Bronchial epithelial cell (primary cell): ENCODE data around the gene SHROOM3. TPM values are rescaled to one million over a fixed set of nuclear protein-coding genes. Genes with fewer than 3 reads are reported as not detected.

Experiments
- DNase-seq: peaks from one replicate; pipeline ENCODE4 v3.0.0-alpha.2; 2010; ENCODE audit warnings: low read depth
- FAIRE-seq: peaks from 2 replicates; lab custom pipeline; 2011; peaks lifted over from hg19 to GRCh38; lab: Jason Lieb, UNC
- H3K27me3 ChIP-seq: 2 replicates; pipeline ENCODE4 v1.5.1; 2011; ENCODE audit warnings: low read length; ENCODE audit not compliant: control insufficient read depth, insufficient read depth
- H3K36me3 ChIP-seq: 2 replicates; pipeline ENCODE4 v1.5.1; 2011; ENCODE audit warnings: low read length; ENCODE audit not compliant: control insufficient read depth, insufficient read depth
- H3K4me3 ChIP-seq: 2 replicates; pipeline ENCODE4 v1.5.1; 2011; ENCODE audit warnings: mild to moderate bottlenecking, low read depth, low read length, control low read depth
- total RNA-seq: library from RNA; depleted of rRNA; stranded (reverse); fragments of >200 nt; gene quantifications from 2 replicates; pipeline ENCODE4 v1.2.1, GENCODE V29; 2014
- TF ChIP-seq, protein P1 (sequence below): IDR thresholded peaks from 2 replicates; pipeline ENCODE4 v1.5.1; 2011; ENCODE audit warnings: mild to moderate bottlenecking, moderate library complexity, low read length, control low read depth, inconsistent platforms; ENCODE audit not compliant: insufficient read depth, severe bottlenecking

Gene SHROOM3
- total RNA-seq, 1 donor from 2014 or later, result 6.3 TPM

DNA sequence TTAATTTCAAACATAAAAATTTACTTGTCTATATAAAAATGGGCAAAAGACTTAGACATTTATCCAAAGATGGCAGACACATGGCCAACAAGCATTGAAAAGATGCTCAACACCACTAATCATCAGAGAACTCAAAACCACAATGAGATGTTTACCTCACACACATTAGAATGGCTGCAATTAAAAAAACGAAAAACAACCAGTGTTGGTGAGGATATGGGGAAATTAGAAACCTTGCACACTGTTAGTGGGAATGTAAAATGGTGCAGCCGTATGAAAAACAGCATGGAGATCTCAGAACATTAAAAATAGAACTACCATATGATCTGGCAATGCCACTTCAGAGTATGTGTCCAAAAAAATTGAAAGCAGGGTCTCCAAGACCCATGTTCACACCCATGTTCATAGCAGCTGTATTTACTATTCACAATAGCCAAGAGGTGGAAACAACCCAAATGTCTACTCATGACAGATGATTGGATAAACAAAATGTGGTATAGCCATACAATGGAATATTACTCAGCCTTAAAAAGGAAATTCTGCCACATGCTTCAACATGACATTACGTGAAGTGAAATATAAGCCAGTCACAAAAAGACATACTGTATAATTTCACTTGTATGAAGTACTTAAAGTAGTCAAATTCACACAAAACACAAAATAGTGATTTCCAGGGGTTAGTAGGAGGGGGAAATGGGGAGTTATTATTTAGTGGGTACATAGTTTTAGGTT is 316.7 kb downstream of the SHROOM3 start:
- Histone ChIP-seq H3K36me3 (peaks cover 3% of the 10 kb centered on the region), H3K4me3 (no peak overlapping the region), H3K27me3 (no peaks in the 10 kb centered on the region)
- FAIRE-seq, result no peak
- TF ChIP-seq, protein P1, sequence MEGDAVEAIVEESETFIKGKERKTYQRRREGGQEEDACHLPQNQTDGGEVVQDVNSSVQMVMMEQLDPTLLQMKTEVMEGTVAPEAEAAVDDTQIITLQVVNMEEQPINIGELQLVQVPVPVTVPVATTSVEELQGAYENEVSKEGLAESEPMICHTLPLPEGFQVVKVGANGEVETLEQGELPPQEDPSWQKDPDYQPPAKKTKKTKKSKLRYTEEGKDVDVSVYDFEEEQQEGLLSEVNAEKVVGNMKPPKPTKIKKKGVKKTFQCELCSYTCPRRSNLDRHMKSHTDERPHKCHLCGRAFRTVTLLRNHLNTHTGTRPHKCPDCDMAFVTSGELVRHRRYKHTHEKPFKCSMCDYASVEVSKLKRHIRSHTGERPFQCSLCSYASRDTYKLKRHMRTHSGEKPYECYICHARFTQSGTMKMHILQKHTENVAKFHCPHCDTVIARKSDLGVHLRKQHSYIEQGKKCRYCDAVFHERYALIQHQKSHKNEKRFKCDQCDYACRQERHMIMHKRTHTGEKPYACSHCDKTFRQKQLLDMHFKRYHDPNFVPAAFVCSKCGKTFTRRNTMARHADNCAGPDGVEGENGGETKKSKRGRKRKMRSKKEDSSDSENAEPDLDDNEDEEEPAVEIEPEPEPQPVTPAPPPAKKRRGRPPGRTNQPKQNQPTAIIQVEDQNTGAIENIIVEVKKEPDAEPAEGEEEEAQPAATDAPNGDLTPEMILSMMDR, result no peak
- no peak for DNase-seq

DNA sequence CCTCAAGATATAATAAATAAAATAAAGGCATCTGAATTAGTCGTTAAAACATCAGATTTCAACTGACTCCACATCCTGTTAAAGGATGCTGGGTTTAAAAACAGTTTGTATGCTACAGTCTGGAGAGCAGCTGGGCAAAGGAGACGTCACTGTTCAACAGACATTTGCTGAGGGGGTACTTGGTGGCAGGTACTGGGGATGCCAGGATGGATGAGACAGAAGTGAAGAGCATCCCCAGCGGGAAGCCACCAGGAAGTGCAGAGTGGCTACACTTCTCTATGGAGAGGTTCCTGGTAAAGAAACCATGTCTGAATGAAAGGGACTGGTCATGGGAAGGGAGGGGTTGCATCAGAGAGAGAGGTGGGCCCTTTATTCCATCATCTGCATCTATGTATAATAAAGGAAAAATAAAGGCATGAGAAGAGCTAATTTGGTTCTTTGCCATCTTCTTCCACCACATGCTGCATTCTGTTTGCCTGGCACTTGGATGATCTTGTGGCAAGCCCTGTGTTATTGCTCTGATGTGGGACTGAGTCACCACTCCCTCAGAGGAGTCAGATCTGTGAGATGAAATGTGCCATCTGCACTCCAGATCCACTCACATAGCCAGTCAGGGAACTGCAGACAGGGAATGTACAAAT is 318.0 kb downstream of the SHROOM3 start:
- Histone ChIP-seq H3K27me3 (no peaks in the 10 kb centered on the region), H3K36me3 (peaks cover 3% of the 10 kb centered on the region), H3K4me3 (no peak overlapping the region)
- peak; percentile 82 for FAIRE-seq
- TF ChIP-seq, protein P1, result no peak
- peak; percentile 93 for DNase-seq

DNA sequence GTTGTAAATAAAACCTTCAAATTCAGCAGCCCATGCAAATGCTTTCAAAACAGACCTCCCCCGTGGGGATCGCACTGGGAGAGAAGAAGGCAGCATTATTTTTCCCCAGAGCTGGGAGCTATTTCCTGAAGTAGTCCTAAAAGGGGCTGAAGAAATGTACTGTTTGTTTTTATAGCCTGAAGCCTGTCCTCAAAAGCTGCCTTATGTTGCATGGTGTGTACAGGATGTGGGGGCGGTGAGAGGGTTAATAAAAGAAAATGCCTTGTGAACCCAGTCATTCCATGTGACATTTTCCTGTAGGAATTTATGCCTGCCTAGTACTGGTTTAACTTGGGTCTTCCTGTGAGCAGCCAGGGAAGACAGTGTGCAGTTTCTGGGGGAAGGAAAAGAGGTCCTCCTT is 318.8 kb downstream of the SHROOM3 start:
- DNase-seq (peak; percentile 80), FAIRE-seq (peak; percentile 43)
- no peak overlapping the region for H3K4me3 ChIP-seq

DNA sequence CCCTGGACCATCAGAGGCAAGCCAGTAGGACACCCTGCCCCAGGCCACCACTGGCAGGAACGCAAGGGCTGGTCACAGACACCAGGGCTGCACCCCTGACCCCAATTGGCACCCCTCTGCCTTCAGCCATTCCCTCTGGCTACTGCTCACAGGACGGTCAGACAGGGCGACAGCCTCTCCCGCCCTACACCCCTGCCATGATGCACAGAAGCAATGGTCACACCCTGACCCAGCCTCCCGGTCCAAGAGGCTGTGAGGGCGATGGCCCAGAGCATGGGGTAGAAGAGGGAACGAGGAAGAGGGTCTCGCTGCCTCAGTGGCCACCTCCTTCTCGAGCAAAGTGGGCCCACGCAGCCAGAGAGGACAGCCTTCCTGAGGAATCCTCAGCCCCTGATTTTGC is 319.4 kb downstream of the SHROOM3 start:
- Histone ChIP-seq H3K27me3 (no peaks in the 10 kb centered on the region), H3K4me3 (no peak overlapping the region), H3K36me3 (peaks cover 2% of the 10 kb centered on the region)
- FAIRE-seq (no peak), DNase-seq (no peak)
- TF ChIP-seq, protein P1, result no peak

More for the DNA sequence above, 318.8 kb downstream of the SHROOM3 start:
- Histone ChIP-seq H3K27me3 (no peaks in the 10 kb centered on the region), H3K36me3 (peaks cover 3% of the 10 kb centered on the region)
- TF ChIP-seq, protein P1, result no peak

DNA sequence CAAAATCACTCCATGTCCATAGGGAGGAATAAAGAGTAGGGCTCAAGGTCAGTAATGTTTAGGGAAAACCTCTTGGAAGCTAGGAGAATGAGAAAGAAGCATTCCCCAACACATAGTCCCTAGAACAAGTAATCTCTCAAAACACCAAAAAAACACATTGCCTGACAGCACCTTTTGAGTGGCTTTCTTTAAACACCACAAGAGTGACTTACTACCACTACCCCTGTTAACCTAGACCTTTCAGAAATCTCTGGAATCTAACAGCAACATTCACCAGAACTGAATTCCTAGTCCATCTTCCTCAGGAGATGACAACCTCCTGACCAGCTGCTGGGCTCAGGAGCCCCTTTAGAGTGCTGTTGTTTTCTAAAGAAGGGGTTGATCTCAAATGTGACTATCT is 320.7 kb downstream of the SHROOM3 start:
- DNase-seq (no peak), FAIRE-seq (no peak)
- Histone ChIP-seq H3K36me3 (peaks cover 2% of the 10 kb centered on the region), H3K27me3 (no peaks in the 10 kb centered on the region), H3K4me3 (no peak overlapping the region)
- TF ChIP-seq, protein P1, result no peak
